HG03135 (cell line): ENCODE results near the gene SLC6A3.
"Not testable (repeated sequence)": the region's sequence is repeated elsewhere in the genome, so short reads cannot be mapped to it uniquely, and the experiment has no call there.

ENCODE experiments used
- ATAC-seq: cut with Tn5 transposase; IDR thresholded peaks from one replicate; pipeline ENCODE4 v1.9.1; 2021; ENCODE audit warnings: mild to moderate bottlenecking, moderate library complexity; ENCODE audit not compliant: unreplicated experiment

The SLC6A3 gene

GRCh38 chr5:1465117-1465516 is 19.9 kb upstream of the SLC6A3 start:
- ATAC-seq = no peak

GRCh38 chr5:1464511-1464910 is 19.3 kb upstream of the SLC6A3 start:
- ATAC-seq = no peak

GRCh38 chr5:1464096-1464446 is 18.8 kb upstream of the SLC6A3 start:
- no peak for ATAC-seq

- ATAC-seq = no peak
Measured at GRCh38 chr5:1463326-1464095, 18.3 kb upstream of the SLC6A3 start.

- ATAC-seq = no peak
Measured at GRCh38 chr5:1462358-1462757, 17.1 kb upstream of the SLC6A3 start.

GRCh38 chr5:1461396-1461795 is 16.2 kb upstream of the SLC6A3 start:
- no peak for ATAC-seq

- ATAC-seq = no peak
Measured at GRCh38 chr5:1460054-1460682, 14.9 kb upstream of the SLC6A3 start.

- ATAC-seq = not testable (repeated sequence)
Measured at GRCh38 chr5:1459435-1459834, 14.2 kb upstream of the SLC6A3 start.

GRCh38 chr5:1456110-1456881 is 11.1 kb upstream of the SLC6A3 start:
- not testable (repeated sequence) for ATAC-seq

GRCh38 chr5:1453613-1454012 is 8.4 kb upstream of the SLC6A3 start:
- no peak for ATAC-seq

- no peak for ATAC-seq
Measured at GRCh38 chr5:1449081-1449630, 3.9 kb upstream of the SLC6A3 start.

- no peak for ATAC-seq
Measured at GRCh38 chr5:1448511-1449011, 3.3 kb upstream of the SLC6A3 start.

GRCh38 chr5:1447671-1448361 is 2.6 kb upstream of the SLC6A3 start:
- no peak for ATAC-seq

GRCh38 chr5:1446602-1447343 is 1.5 kb upstream of the SLC6A3 start:
- no peak for ATAC-seq

- no peak for ATAC-seq
Measured at GRCh38 chr5:1445689-1446601, 705 bp upstream of the SLC6A3 start.

GRCh38 chr5:1444361-1445189 is 665 bp downstream of the SLC6A3 start:
- no peak for ATAC-seq

GRCh38 chr5:1443991-1444360 is 1.3 kb downstream of the SLC6A3 start:
- no peak for ATAC-seq

GRCh38 chr5:1443171-1443570 is 2.1 kb downstream of the SLC6A3 start:
- ATAC-seq = no peak
